NT2/D1 (cell line): ENCODE data around the gene FRMD4A.

Experiments
- SUZ12 ChIP-seq: IDR thresholded peaks from 2 replicates; pipeline ENCODE4 v1.6.1; 2011; ENCODE audit not compliant: insufficient read length, insufficient read depth; ENCODE audit errors: extremely low read depth
- YY1 ChIP-seq: IDR thresholded peaks from 2 replicates; pipeline ENCODE4 v1.6.1; 2011; ENCODE audit not compliant: insufficient read length, insufficient read depth

DNA sequence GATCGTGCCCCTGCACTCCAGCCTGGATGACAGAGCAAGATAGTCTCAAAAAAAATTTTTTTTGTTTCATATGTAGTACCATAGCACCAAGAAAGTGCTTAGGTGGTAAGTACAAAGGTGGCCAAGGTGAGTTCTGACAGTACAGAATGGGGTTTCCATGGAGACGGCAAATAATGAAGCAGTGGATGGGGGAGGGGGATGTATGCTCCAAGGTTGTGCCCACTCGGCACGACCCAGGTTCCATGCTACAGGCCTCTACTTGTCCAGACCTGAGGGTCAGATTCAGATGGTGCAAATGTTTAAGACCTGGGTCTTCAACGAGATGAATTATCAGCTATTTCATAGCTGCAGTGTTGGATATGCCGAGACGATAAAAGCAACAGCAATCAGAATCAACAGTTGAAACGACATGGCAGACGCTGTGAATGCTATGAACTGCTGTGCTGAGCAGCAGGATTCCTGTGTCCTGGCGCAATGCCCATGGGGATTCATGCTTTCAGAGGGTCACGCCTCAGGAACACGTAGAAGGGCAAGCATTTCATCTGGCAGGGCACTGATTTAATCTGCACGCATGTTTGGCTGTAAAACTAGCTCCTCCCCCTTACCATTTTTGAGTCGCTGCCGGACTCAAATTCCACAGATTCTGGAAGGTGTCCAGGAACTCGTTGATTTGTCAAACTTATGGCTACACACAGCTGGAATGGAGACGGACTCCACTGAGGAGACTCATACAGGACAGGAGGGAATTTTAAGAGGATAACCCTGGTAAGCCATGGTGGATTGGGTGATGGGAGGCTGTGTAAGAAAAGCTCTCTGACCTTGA is 256.5 kb downstream of the FRMD4A start:
- TF ChIP-seq YY1 (no peak), SUZ12 (no peak)
